Fibroblast of skin of right biceps (primary cell): ENCODE results near the gene LIPA.
A peak's percentile ranks its signal among the peaks of the same experiment; 100 is the strongest.
"Not testable (repeated sequence)": the region's sequence is repeated elsewhere in the genome, so short reads cannot be mapped to it uniquely, and the experiment has no call there.

ENCODE experiments used
- DNase-seq: peaks from one replicate; pipeline ENCODE4 v3.0.0-alpha.2; 2013

Gene LIPA

GRCh38 chr10:89251409-89252224 lies at the start of gene LIPA:
Gene LIPA (minus strand): TSS chr10:89251775. CDS start chr10:89247648, 4,127 bp downstream.
- DNase-seq: peak; percentile 97

- DNase-seq: peak; percentile 31
Observed at GRCh38 chr10:89301232-89301631, 49.7 kb upstream of the LIPA start.

DNA sequence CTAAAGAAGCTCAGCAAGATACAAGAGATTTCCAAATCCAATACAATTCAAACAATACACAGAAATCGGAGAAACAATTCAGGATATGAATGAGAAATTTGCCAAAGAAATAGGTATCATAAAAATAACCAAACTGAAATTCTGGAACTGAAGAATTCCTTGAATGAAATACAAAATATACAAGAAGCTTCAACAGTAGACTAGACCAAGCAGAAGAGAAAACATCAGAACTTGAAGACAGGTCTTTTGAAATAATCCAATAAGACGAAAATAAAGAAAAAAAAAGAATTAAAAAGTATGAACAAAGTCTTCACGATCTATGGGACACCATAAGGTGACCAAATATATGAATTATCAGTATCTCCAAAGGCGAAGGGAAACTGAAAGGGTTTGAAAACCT lies 47.5 kb upstream of the LIPA start:
- no peak for DNase-seq

DNA sequence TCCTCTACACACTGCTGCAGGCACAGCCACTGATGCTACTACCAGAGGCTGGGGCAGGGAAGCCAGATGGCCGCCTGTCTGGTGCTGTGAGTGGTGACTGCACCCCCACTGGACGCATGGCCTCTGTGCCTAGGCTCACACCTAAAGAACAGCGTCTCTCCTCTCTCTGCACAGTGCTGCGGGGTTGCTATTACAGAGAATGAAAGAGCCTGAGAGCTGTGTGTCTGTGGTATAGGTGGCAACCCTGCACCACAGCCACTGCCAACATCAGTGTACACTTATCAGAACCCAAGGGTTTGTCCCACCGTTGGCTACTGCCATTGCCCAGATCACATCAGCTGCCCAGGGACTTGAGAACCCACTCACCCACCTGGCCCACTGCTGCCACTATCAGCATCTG lies 46.2 kb upstream of the LIPA start:
- no peak for DNase-seq

- no peak for DNase-seq
Observed at GRCh38 chr10:89297356-89297755, 45.8 kb upstream of the LIPA start.

DNA sequence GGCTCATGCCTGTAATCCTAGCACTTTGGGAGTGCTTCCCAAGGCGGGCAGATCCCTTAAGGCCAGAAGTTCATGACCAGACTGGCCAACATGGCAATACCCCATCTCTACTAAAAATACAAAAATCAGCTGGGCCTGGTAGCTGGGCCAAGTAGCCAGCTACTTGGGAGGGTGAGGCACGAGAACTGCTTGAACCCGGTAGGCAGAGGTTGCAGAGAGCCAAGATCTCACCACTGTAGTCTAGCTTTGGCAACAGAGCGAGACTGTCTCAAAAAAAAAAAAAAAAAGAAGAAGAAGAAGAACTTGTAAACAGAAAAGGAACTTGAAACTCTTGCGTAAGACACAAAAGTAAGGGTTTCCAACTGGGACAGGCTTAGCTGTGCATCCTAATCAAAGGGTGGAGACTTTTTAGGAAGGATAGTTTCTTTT lies 44.7 kb upstream of the LIPA start:
- DNase-seq: no peak

- peak; percentile 68 for DNase-seq
Observed at GRCh38 chr10:89295597-89295996, 44.0 kb upstream of the LIPA start.

DNA sequence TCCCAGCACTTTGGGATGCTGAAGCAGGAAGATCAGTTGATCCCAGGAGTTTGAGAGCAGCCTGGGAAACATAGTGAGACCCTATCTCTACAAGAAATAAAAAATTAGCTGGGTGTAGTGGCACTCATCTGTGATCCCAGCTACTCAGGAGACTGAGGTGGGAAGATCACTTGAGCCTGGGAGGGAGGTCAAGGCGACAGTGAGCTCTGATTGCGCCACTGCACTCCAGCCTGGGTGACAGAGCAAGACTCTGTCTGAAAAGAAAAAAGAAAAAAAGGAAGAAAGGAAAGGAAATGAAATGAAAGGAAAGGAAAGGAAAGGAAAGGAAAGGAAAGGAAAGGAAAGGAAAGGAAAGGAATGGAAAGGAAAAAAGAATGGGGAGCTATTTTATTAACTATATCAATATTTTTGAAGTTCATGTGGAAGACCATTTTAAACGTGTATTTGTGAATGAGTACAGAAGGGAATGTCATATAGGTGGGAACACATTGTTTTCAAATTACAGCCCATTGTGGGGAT lies 43.2 kb upstream of the LIPA start:
- DNase-seq: no peak

DNA sequence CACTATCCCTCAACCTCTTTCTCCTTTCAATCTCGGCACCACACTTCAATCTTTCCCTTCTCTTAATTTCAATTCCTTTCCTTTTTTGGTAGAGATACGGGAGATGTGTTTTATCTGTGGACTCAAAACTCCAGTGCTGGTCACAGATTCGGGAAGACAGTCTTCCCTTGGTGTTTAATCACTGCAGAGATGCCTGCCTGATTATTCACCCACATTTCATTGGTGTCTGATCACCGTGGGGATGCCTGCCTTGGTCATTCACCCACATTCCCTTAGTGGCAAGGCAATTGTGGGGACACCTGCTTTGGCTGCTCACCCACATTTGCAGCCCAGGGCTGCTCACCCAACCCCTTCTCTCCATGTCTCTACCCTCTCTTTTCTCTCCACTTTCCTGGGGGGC lies 33.7 kb upstream of the LIPA start:
- peak; percentile 70 for DNase-seq

DNA sequence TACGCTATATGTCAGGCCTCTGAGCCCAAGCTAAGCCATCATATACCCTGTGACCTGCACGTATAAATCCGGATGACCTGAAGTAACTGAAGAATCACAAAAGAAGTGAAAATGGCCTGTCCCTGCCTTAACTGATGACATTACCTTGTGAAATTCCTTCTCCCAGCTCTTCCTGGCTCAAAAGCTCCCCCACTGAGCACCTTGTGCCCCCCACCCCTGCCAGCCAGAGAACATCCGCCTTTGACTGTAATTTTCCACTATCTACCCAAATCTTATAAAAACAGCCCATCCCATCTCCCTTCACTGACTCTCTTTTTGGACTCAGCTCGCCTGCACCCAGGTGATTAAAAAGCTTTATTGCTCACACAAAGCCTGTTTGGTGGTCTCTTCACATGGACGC lies 33.1 kb upstream of the LIPA start:
- DNase-seq: not testable (repeated sequence)

GRCh38 chr10:89283936-89284475 lies 32.4 kb upstream of the LIPA start:
- DNase-seq: peak; percentile 93

- DNase-seq: peak; percentile 55
Observed at GRCh38 chr10:89283025-89283935, 31.7 kb upstream of the LIPA start.

GRCh38 chr10:89281606-89282395 lies 30.2 kb upstream of the LIPA start:
- DNase-seq: peak; percentile 32

- DNase-seq: peak; percentile 58
Observed at GRCh38 chr10:89280508-89280907, 28.9 kb upstream of the LIPA start.

GRCh38 chr10:89279421-89279869 lies 27.9 kb upstream of the LIPA start:
- peak; percentile 78 for DNase-seq

DNA sequence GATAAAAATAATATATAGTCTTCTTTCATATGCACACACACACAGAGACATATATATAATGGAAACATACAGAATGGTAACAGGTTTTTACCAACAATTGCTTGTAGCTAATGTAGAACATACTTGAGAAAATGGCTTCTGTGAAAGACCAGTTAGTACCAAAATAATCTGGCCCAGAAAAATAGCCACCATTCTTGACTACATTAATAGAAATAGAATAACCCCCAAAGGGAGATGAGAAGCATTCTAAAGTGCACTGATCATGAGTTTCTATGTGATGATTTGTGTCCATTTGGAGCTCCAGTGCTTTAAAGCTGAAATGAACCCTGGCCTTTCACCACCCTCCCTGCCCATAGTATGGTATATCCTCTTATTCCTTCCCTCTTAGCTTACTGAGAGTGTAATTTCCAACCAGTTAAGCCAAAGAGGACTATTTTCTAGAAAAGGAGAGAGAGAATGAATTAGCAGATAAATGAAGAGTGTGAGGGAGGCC lies 27.4 kb upstream of the LIPA start:
- DNase-seq: peak; percentile 31

GRCh38 chr10:89278034-89278535 lies 26.5 kb upstream of the LIPA start:
- DNase-seq: peak; percentile 99

- no peak for DNase-seq
Observed at GRCh38 chr10:89275383-89275782, 23.8 kb upstream of the LIPA start.

GRCh38 chr10:89274928-89275327 lies 23.4 kb upstream of the LIPA start:
- peak; percentile 47 for DNase-seq

DNA sequence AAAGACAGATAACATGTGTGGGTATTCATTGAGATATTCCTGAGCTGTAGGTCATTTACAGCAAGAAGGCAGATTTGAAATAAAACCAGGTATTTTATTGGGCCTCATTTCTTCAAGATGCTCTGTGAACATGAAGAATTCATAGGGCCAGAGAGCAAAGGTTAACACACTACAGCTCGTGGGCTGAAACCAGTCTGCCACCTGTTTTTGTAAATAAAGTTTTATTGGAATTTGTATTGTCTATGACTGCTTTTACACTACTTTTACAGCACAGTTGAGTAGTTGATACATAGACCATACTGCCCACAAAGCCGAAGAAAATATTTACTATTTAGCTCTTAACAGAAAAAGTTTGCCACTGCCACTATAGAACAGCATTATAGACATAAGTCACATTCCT lies 22.1 kb upstream of the LIPA start:
- no peak for DNase-seq

- no peak for DNase-seq
Observed at GRCh38 chr10:89271532-89271931, 20.0 kb upstream of the LIPA start.

GRCh38 chr10:89270153-89270483 lies 18.5 kb upstream of the LIPA start:
- DNase-seq: no peak
